Prostate gland (tissue), 2 donors: ENCODE results near the gene AVPR1B.

Experiments
- POLR2AphosphoS5 ChIP-seq: sonication (generic); formaldehyde crosslinking; IDR thresholded peaks from one replicate; pipeline ENCODE4 v1.6.1; 2017; ENCODE audit warnings: antibody characterized with exemption
- TF ChIP-seq, protein P1 (sequence below), 4 experiments: fragments of 200-600 bp in 2 of 4; fragments of 450-650 bp in 2 of 4; sonication (generic) in 2 of 4; IDR thresholded peaks; 1 replicate in 3 of 4; 2 replicates in 1 of 4; pipeline ENCODE4 v1.5.1; 2016 to 2019; ENCODE audit warnings: antibody characterized with exemption in 4 of 4, mild to moderate bottlenecking in 2 of 4, moderate library complexity in 2 of 4

DNA sequence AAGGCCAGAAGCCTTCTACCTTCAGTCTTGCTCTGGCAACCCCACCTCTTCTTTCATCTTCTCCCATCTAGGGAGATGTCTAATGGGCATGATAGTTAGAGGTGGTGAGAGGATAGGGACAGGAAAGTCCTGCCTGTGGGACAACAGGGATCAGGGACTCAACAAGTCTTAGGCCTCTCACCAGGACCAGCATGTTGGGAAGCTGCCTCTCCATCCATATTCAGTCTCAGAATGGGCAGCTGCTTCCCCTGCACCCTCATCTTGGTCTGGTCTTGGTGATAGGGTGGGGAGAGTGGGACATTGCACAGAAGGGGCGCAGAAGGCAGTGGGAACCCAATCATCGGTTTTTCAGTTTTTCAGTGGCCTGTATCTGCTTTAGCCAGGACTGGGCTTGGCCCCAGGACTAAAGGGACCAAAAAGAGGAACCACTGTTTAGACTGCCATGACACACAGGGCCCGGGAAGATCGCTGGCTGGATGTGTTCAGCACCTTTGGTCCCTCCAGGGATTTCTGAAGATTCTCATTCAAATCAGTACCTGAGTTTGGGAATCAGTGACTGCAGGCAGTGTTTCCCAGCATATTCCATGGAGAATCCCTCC, 51.5 kb downstream of the AVPR1B start:
- TF ChIP-seq POLR2AphosphoS5 = no peak
- TF ChIP-seq, protein P1, sequence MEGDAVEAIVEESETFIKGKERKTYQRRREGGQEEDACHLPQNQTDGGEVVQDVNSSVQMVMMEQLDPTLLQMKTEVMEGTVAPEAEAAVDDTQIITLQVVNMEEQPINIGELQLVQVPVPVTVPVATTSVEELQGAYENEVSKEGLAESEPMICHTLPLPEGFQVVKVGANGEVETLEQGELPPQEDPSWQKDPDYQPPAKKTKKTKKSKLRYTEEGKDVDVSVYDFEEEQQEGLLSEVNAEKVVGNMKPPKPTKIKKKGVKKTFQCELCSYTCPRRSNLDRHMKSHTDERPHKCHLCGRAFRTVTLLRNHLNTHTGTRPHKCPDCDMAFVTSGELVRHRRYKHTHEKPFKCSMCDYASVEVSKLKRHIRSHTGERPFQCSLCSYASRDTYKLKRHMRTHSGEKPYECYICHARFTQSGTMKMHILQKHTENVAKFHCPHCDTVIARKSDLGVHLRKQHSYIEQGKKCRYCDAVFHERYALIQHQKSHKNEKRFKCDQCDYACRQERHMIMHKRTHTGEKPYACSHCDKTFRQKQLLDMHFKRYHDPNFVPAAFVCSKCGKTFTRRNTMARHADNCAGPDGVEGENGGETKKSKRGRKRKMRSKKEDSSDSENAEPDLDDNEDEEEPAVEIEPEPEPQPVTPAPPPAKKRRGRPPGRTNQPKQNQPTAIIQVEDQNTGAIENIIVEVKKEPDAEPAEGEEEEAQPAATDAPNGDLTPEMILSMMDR (IDR thresholded peaks at IDR 0.05) = no peak
